GM12873 (cell line): ENCODE measurements around the gene ZNF618.

Source experiments
- TF ChIP-seq, protein P1 (sequence below): IDR thresholded peaks from 2 replicates; pipeline ENCODE4 v1.5.1; 2012; ENCODE audit warnings: low read depth, mild to moderate bottlenecking, moderate library complexity, low read length, control low read depth; ENCODE audit not compliant: insufficient read depth; ENCODE audit errors: missing control alignments

The ZNF618 gene

DNA sequence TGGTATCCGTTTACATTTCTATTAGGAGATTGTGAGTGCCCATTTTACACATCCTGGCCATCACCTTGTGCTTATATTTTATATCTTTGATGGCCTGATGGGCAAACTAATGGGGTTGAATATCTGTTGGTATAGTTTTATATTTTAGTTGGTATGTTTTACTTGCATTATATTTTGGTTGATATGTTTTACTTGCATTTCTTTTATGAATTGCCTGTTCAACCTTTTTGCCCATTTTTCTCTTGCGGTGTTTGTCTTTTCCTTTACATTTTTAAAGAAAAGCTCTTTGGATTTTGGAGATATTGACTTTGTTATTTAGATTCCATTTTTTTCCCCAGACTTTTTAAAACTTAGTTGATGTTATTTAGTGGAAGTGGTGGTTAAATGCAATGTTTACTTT lies 14.6 kb downstream of the ZNF618 start:
- TF ChIP-seq, protein P1, sequence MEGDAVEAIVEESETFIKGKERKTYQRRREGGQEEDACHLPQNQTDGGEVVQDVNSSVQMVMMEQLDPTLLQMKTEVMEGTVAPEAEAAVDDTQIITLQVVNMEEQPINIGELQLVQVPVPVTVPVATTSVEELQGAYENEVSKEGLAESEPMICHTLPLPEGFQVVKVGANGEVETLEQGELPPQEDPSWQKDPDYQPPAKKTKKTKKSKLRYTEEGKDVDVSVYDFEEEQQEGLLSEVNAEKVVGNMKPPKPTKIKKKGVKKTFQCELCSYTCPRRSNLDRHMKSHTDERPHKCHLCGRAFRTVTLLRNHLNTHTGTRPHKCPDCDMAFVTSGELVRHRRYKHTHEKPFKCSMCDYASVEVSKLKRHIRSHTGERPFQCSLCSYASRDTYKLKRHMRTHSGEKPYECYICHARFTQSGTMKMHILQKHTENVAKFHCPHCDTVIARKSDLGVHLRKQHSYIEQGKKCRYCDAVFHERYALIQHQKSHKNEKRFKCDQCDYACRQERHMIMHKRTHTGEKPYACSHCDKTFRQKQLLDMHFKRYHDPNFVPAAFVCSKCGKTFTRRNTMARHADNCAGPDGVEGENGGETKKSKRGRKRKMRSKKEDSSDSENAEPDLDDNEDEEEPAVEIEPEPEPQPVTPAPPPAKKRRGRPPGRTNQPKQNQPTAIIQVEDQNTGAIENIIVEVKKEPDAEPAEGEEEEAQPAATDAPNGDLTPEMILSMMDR = no peak

DNA sequence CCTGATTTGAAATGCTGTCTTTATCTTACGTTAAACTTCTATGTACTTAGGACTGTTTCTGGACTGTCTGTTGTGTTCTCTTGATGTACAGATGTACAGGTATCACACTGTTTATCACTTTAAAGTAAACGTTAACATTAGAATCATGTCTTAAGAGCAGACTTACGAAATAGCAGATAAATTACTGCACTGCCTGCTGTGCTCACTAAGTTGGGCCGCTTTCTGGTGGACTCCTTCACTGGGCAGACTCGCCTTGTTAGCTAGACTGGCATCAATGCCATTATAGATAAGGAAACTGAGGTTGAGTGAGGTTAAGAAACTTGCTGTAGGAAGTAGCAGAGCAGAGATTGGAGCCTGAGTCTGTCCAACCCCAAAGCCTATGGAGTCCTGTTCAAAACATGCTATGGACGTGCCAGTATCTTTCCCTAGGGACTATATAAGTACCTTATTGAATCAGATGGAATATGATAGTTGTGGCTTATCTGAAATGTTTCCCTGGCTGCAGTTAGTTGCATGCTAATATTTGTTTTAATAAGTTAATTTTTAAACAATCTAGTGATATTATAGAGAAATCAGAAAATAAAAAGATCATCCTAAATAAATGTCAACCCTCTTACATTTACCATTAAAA lies 16.9 kb downstream of the ZNF618 start:
- TF ChIP-seq, protein P1 = no peak

DNA sequence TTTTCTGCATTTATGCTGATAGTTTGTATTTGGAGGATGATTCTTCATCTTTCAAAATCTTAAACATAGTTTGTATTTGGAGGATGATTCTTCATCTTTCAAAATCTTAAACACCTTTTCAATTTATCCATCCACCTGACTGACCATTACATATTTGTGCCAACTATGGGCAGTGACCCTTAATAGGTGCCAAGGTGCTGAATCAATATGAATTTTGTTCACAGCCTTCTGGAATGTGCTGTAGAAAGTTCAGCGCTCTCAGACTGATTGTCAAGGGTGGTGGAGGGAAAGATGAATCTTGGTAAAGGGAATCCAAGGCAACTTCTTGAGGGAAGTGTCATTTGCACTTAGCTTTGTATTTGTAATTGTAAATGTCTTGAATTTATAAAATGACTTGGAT lies 18.1 kb downstream of the ZNF618 start:
- TF ChIP-seq, protein P1 = no peak

GRCh38 chr9:113895526-113895925 lies 19.4 kb downstream of the ZNF618 start:
- TF ChIP-seq, protein P1 = no peak

DNA sequence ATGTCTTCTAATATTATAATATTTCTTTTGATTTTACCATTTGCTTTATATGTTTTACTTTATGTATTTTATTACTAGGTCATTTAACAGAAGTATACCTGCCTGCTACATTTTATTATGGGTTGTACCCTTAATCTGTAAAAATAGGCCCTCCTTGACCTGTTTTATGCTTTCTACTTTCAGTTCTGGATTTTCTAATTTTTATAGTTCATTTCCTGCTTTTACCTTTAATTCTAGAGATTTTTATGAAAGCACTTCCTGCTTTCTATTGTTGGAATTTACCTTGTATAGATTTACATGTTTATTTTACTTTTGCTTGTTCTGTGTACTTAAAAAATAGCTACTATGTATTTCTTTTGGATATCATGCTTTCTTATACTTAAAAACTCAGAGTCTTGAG lies 20.6 kb downstream of the ZNF618 start:
- TF ChIP-seq, protein P1 = no peak

- TF ChIP-seq, protein P1 = no peak
These were observed 22.0 kb downstream of the ZNF618 start for GRCh38 chr9:113898151-113898550.

DNA sequence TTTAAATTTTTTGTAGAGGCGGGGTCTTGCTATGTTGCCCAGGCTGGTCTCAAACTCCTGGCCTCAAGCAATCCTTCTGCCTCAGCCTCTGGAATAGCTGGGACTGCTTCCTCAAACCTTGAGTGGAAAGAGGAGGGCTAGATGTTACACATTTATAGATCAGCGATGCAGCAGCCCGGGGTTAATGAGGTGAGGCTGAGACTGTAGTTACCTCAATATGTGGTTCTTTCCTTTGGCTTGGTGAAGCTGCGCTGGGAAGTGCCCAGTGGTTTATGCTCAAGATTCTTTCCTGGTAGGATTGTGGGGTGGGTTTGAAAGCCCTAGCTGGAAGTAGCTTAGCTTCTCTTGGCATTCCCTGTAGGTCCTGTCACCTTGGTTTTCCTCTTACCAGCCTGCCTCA lies 22.5 kb downstream of the ZNF618 start:
- TF ChIP-seq, protein P1 = no peak
